ENCODE results near the gene GTF2IRD1. TPM values are rescaled to one million over a fixed set of nuclear protein-coding genes. Genes with fewer than 3 reads are reported as not detected.
"Not testable (repeated sequence)": the region's sequence is repeated elsewhere in the genome, so short reads cannot be mapped to it uniquely, and the experiment has no call there.

The GTF2IRD1 gene, protein sequence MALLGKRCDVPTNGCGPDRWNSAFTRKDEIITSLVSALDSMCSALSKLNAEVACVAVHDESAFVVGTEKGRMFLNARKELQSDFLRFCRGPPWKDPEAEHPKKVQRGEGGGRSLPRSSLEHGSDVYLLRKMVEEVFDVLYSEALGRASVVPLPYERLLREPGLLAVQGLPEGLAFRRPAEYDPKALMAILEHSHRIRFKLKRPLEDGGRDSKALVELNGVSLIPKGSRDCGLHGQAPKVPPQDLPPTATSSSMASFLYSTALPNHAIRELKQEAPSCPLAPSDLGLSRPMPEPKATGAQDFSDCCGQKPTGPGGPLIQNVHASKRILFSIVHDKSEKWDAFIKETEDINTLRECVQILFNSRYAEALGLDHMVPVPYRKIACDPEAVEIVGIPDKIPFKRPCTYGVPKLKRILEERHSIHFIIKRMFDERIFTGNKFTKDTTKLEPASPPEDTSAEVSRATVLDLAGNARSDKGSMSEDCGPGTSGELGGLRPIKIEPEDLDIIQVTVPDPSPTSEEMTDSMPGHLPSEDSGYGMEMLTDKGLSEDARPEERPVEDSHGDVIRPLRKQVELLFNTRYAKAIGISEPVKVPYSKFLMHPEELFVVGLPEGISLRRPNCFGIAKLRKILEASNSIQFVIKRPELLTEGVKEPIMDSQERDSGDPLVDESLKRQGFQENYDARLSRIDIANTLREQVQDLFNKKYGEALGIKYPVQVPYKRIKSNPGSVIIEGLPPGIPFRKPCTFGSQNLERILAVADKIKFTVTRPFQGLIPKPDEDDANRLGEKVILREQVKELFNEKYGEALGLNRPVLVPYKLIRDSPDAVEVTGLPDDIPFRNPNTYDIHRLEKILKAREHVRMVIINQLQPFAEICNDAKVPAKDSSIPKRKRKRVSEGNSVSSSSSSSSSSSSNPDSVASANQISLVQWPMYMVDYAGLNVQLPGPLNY
- total RNA-seq: 17.3 TPM
- long read RNA-seq, partial matches to known transcripts: 3 of 14 reads
- long read RNA-seq, other reads (novel, unspliced or antisense): 11 of 14 reads

- DNase-seq (ENCODE audit: low spot score): no peak
These were observed at the start of gene GTF2IRD1 for GRCh38 chr7:74453322-74454011. Gene GTF2IRD1, plus strand, starts transcription at chr7:74453906. Its CDS starts 54,175 bp downstream, at chr7:74508081.

DNA sequence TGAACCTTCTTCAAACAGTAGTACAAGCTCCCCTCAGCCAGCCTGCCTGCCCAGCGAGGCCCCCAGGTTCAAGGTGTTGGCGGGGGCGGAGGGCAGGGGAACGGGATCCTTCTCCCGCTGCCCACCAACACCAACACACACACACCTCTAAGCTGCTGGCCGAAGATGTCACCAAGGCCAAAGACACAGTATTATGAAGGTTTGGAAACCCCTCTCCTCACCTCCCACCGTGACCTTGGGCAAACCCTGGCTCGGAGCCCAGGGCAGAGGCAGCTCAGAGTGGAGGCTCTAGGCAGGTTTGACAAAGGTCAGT, 49.4 kb upstream of the GTF2IRD1 start:
- DNase-seq (ENCODE audit: low spot score): no peak

GRCh38 chr7:74404741-74405140, 49.0 kb upstream of the GTF2IRD1 start:
- DNase-seq (ENCODE audit: low spot score): no peak

DNA sequence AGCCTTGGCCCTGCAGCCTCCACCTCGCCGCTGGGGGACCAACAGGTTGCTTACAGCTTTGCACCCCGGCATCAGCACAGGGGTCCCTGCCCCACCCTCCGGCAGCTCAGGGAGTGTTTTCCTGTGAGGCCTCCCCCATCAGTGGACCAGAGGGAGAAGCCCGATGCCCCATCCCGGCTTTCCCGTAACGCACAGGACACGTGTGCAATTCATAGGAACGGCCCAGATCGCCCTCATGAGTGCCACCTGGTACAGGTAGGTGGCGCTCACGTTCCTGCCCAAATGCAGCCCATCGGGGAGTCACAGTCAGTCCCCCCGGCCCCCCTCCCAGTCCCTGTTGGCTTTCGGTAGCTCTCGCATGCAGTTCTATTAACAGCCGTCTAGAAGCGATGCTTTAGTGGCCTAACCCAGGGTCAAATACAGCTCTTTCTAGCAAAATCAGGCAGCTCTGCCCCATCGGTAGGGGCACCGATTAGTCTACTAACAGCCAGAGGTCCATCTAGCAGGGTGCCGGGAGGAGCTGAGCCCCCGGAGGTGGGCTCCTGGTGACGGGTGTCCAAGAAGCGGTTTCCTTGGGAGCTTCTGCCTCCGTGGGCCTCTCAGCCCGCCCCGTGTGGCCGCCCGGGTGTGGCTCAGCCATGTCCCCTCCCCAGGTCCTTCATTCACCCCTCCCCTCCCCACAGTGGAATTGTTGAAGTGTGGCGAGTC, 48.4 kb upstream of the GTF2IRD1 start:
- no peak for DNase-seq (ENCODE audit: low spot score)

DNA sequence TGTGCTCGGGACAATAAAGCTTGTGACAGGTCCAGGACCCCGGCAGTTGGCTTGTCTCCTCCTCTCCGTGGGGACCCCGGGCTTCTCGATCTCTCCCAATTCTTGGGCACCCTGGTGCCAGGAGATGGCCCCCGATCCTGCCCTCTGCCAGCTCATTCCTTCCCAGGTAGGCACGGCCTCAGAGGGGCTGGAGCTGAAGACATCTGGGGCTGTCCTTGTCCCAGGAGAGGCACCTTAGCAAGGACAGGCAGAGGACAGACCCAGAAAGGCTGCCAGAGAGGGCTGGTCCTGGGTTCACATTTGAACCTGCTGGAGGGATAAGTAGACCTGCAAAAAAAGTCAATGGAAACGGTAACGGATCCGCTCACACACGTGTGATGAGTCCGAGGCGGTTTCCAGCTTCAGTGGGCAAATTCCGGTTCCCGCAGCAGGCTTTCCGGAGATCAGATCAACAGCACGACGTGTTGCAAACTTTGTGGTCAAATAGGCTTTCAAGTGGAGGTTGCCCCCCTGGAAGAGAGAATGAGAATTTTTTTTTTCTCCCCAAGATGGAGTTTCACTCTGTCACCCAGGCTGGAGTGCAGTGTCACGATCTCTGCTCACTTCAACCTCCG, 47.7 kb upstream of the GTF2IRD1 start:
- DNase-seq (ENCODE audit: low spot score): no peak

GRCh38 chr7:74407958-74408357, 45.7 kb upstream of the GTF2IRD1 start:
- DNase-seq (ENCODE audit: low spot score): no peak

GRCh38 chr7:74409571-74409970, 44.1 kb upstream of the GTF2IRD1 start:
- DNase-seq (ENCODE audit: low spot score): no peak

DNA sequence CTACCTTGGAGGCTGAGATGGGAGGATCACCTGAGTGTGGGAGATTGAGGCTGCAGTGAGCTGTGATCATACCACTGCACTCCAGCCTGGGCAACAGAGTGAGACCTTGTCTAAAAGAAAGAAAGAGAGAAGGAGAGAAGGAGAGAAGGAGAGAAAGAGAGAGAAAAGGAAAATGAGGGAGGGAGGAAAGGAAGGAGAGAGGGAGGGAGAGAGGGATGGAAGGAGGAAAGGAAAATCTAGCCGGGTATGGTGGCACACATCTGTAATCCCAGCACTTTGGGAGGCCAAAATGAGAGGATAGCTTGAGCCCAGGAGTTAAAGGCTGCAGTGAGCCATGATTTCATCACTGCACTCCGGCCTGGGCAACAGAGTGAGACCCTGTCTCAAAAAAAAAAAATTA, 42.9 kb upstream of the GTF2IRD1 start:
- no peak for DNase-seq (ENCODE audit: low spot score)

DNA sequence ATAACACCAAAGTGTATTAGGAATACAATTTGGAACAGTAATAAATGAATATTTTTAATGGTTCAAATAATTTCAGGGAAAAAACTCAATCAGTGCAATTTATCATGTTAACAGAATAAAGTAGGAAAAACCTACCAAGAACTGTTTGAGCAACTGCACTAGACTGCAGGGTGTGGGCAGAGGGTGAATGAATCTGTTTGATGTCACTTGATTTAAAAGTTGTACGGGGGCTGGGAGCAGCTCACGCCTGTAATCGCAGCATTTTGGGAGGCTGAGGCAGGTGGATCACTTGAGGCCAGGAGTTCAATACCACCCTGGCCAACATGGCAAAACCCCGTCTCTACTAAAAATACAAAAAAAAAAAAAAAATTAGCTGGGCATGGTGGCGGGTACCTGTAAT, 42.1 kb upstream of the GTF2IRD1 start:
- not testable (repeated sequence) for DNase-seq (ENCODE audit: low spot score)

- no peak for DNase-seq (ENCODE audit: low spot score)
These were observed 41.6 kb upstream of the GTF2IRD1 start for GRCh38 chr7:74412056-74412455.

DNA sequence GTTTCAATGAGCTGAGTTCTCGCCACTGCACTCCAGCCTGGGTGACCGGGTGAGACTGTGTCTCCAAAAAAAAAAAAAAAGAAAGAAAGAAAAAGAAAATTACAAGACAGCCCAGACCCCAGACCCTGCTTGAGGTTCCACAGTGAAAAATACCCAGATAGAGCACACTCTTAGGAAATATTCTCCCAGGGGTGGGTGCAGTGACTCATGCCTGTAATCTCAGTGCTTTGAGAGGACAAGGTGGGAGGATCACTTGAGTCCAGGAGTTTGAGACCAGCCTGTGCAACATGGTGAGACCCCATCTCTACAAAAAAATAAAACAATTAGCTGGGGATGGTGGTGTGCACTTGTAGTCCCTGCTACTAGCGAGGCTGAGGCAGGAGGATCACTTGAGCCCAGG, 41.1 kb upstream of the GTF2IRD1 start:
- DNase-seq (ENCODE audit: low spot score): no peak

- not testable (repeated sequence) for DNase-seq (ENCODE audit: low spot score)
These were observed 38.9 kb upstream of the GTF2IRD1 start for GRCh38 chr7:74414595-74415333.

- no peak for DNase-seq (ENCODE audit: low spot score)
These were observed 36.2 kb upstream of the GTF2IRD1 start for GRCh38 chr7:74417419-74417971.

DNA sequence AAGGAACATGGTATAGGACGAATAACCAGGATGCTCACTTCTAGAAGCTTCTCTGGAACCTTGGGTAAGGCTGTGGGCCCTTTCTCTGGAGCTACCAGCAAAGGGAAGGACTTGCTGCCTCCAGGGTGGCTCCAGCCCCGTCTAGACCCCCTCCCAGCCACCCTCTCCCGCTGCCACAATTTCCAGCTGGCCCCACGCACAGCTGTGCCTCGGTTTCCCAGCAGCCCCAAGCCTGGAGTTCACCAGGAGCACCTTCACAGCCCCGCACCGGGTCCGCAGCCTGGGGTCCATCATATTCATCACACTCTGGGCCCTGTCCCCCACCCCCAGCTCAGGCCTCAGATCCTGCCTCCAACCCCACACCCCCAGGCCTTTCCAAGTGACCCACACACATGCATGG, 35.6 kb upstream of the GTF2IRD1 start:
- no peak for DNase-seq (ENCODE audit: low spot score)

DNA sequence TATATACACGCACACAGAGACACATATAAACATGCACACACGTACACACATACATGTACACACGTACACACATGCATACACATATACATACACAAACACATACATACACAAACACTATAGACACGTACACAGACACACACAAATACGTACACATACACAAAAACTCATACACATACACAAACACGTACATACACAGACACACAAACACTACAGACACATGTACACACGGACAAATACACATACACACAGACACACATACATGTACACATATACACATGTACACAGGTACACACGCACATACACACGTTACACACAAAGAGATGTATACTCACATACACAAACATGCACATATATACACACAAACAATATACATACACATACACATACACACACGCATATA, 35.2 kb upstream of the GTF2IRD1 start:
- no peak for DNase-seq (ENCODE audit: low spot score)

DNA sequence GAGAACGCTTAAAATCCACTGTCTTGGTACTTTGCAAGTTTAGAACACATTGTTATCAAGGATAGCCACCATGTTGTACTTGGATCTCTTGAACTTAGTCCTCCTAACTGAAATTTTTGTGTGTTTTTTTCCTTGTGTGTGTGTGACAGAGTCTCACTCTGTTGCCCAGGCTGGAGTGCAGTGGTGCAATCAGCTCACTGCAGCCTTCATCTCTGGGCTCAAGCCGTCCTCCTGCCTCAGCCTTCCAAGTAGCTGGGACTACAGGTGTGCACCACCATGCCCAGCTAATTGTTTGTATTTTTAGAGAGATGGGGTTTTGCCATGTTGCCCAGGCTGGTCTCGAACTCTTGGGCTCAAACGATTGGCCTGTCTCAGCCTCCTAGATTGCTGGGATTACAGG, 34.5 kb upstream of the GTF2IRD1 start:
- DNase-seq (ENCODE audit: low spot score): not testable (repeated sequence)

DNA sequence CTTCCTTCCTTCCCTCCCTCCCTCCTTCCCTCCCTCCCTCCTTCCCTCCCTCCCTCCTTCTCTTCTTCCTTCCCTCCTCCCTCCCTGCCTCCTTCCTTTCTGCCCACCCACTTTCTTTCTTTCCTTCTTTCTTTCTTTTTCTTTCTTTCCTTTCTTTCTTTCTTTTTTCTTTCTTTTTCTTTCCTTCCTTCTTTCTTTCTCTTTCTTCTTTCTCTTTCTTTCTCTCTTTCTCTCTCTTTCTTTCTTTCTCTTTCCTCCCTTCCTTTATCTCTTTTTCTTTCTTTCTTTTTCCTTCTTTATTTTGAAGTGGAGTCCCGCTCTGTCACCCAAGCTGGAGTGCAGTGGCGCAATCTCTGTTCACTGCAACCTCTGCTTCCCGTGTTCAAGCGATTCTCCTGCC, 33.7 kb upstream of the GTF2IRD1 start:
- no peak for DNase-seq (ENCODE audit: low spot score)

DNA sequence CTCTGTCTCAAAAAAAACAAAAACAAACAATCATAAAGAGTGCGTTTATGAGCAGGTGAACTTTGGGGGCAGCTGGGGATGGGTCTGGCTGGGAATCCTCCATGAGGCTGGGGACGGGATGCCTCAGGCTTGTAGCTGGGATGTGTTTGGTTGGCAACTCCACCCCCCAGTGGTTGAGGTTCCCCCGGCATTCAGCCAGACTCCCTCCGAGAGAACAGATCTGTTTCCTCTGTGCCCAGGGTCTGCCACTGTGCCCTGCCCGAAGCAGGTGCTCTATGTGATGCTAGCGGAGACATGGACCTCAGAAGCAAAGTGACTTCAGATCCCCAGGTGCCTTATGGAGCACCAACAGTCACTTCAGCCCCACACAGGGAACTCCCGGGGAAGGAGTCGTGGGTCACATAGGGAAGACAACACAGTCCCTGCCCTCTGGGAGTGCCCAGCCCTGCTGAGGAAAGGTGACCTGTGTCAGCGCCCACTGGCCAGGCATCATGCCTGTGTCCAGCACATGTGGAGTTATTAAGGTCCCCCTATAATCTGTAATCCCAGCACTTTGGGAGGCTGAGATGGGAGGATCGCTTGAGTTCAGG, 29.3 kb upstream of the GTF2IRD1 start:
- no peak for DNase-seq (ENCODE audit: low spot score)

DNA sequence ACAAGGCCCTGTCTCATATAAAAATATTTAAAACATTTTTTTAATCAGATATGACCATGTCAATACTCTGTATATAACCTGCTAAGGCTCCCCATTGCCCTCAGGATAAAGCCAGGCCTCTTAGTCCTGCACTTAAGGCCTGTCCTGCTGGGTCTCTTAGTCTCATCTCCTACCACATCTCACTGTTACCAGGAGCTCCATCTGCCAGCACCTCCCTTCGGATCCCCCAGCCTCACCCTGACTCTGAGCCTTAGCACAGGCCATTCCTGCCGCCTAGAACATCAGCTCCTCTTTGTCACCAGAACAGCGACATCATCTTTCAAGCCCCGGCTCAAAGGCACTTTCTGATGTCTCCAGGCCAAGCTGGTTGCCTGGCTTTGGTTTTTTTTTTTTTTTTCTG, 25.7 kb upstream of the GTF2IRD1 start:
- no peak for DNase-seq (ENCODE audit: low spot score)
